H1 (cell line): ENCODE measurements around the gene FBXO46. TPM values are rescaled to one million over a fixed set of nuclear protein-coding genes. Genes with fewer than 3 reads are reported as not detected.

Experiments used
- CTCF ChIA-PET: fragments of 300-600 bp; sonication (Branson Sonifier 250); formaldehyde crosslinking; loops from one replicate; lab custom pipeline; 2021; ENCODE audit not compliant: partially characterized antibody; lab: Charles Lee
- POLR2A ChIA-PET: fragments of 300-600 bp; sonication (Branson Sonifier 250); formaldehyde crosslinking; loops from one replicate; lab custom pipeline; 2021; ENCODE audit warnings: inconsistent platforms; ENCODE audit not compliant: partially characterized antibody; lab: Charles Lee
- DNase-seq, 2 experiments: peaks; one replicate each; pipeline versions ENCODE4 v3.0.0 to v3.0.0-alpha.2; 2010 to 2022; ENCODE audit warnings: low spot score in 2 of 2, low read depth in 1 of 2, mixed read lengths in 1 of 2
- FAIRE-seq: peaks from 2 replicates; lab custom pipeline; 2011; peaks lifted over from hg19 to GRCh38; lab: Jason Lieb, UNC
- H2AFZ ChIP-seq: 2 replicates; pipeline ENCODE4 v1.8.1; 2012; ENCODE audit warnings: low read length, inconsistent platforms
- H2AK5ac ChIP-seq: 2 replicates; pipeline ENCODE4 v1.6.1; 2013; ENCODE audit warnings: low read depth, low read length
- H2BK120ac ChIP-seq: replicated peaks from 2 replicates; pipeline ENCODE3; 2013; ENCODE audit warnings: low read depth, low read length, inconsistent platforms
- H2BK12ac ChIP-seq: 2 replicates; pipeline ENCODE4 v1.6.1; 2013; ENCODE audit warnings: low read depth, low read length
- H2BK15ac ChIP-seq: 2 replicates; pipeline ENCODE4 v1.6.1; 2013; ENCODE audit warnings: low read length
- H2BK20ac ChIP-seq: 2 replicates; pipeline ENCODE4 v1.6.1; 2013; ENCODE audit warnings: low read length
- H2BK5ac ChIP-seq: 2 replicates; pipeline ENCODE4 v1.6.1; 2013; ENCODE audit warnings: low read depth, low read length
- H3K14ac ChIP-seq: 2 replicates; pipeline ENCODE4 v1.6.1; 2013; ENCODE audit warnings: inconsistent platforms; ENCODE audit not compliant: insufficient read length
- H3K18ac ChIP-seq: 2 replicates; pipeline ENCODE4 v1.6.1; 2013; ENCODE audit warnings: low read length; ENCODE audit errors: extremely low read depth
- H3K23ac ChIP-seq: 2 replicates; pipeline ENCODE4 v1.6.1; 2013; ENCODE audit warnings: inconsistent platforms; ENCODE audit not compliant: insufficient read length
- H3K23me2 ChIP-seq: 2 replicates; pipeline ENCODE4 v1.6.1; 2013; ENCODE audit warnings: low read depth, low read length
- H3K27ac ChIP-seq: 2 replicates; pipeline ENCODE4 v1.6.1; 2011; ENCODE audit warnings: low read depth, low read length, inconsistent platforms
- H3K27me3 ChIP-seq, 4 experiments: replicated peaks in 1 of 4; 1 replicate in 1 of 4; 2 replicates in 3 of 4; pipeline versions ENCODE4 v1.6.1 to v1.8.1; 2011 to 2013; ENCODE audit warnings: low read length in 3 of 4, mild to moderate bottlenecking in 3 of 4, inconsistent platforms in 2 of 4, mixed read lengths in 2 of 4, moderate library complexity in 1 of 4; ENCODE audit not compliant: control insufficient read depth in 3 of 4, insufficient read depth in 3 of 4; ENCODE audit errors: extremely low read depth in 1 of 4
- H3K36me3 ChIP-seq, 4 experiments: 2 replicates each; pipeline versions ENCODE4 v1.6.1 to v1.8.1; 2011 to 2013; ENCODE audit warnings: mild to moderate bottlenecking in 4 of 4, low read length in 3 of 4, moderate library complexity in 2 of 4, control low read depth in 1 of 4, inconsistent platforms in 1 of 4; ENCODE audit not compliant: insufficient read depth in 4 of 4, control insufficient read depth in 2 of 4
- H3K4ac ChIP-seq: replicated peaks from 2 replicates; pipeline ENCODE3; 2013; ENCODE audit warnings: low read length, low read depth, mixed read lengths, inconsistent platforms; ENCODE audit not compliant: insufficient read length
- H3K4me1 ChIP-seq, 4 experiments: replicated peaks in 1 of 4; 1 replicate in 1 of 4; 2 replicates in 3 of 4; pipeline versions ENCODE4 v1.6.1 to v1.8.1; 2011 to 2013; ENCODE audit warnings: low read length in 3 of 4, inconsistent platforms in 2 of 4, mixed read lengths in 1 of 4; ENCODE audit not compliant: insufficient read depth in 4 of 4, control insufficient read depth in 3 of 4
- H3K4me2 ChIP-seq, 2 experiments: 2 replicates each; pipeline versions ENCODE4 v1.6.1 to v1.8.1; 2011 to 2013; ENCODE audit warnings: low read depth in 2 of 2, low read length in 2 of 2, control low read depth in 1 of 2, inconsistent platforms in 1 of 2, mild to moderate bottlenecking in 1 of 2; ENCODE audit not compliant: insufficient read depth in 1 of 2
- H3K4me3 ChIP-seq, 4 experiments: fragments of 200-600, 300-600 bp in 1 of 4; sonication (generic), shearing (Covaris generic), sonication (Bioruptor Twin) in 1 of 4; 2 replicates each; pipeline versions ENCODE4 v1.5.1 to v1.8.1; 2011 to 2016; ENCODE audit warnings: low read length in 4 of 4, low read depth in 3 of 4, control low read depth in 2 of 4, inconsistent platforms in 2 of 4, mild to moderate bottlenecking in 2 of 4, mixed read lengths in 1 of 4, moderate library complexity in 1 of 4; ENCODE audit not compliant: insufficient read depth in 2 of 4; ENCODE audit errors: extremely low read depth in 1 of 4
- H3K56ac ChIP-seq: replicated peaks from 2 replicates; pipeline ENCODE3; 2013; ENCODE audit warnings: low read depth, mild to moderate bottlenecking, mixed read lengths, low read length, inconsistent platforms; ENCODE audit not compliant: insufficient read length
- H3K79me1 ChIP-seq: 2 replicates; pipeline ENCODE4 v1.6.1; 2013; ENCODE audit warnings: low read depth, low read length, control low read depth
- H3K79me2 ChIP-seq, 2 experiments: 2 replicates each; pipeline versions ENCODE4 v1.6.1 to v1.8.1; 2012 to 2013; ENCODE audit warnings: low read length in 2 of 2, mild to moderate bottlenecking in 2 of 2, inconsistent platforms in 1 of 2; ENCODE audit not compliant: insufficient read depth in 2 of 2, control insufficient read depth in 1 of 2
- H3K9ac ChIP-seq, 4 experiments: replicated peaks in 1 of 4; 1 replicate in 1 of 4; 2 replicates in 3 of 4; pipeline versions ENCODE4 v1.6.1 to v1.8.1; 2011 to 2013; ENCODE audit warnings: low read depth in 3 of 4, low read length in 3 of 4, control low read depth in 2 of 4, mild to moderate bottlenecking in 2 of 4, moderate library complexity in 2 of 4, inconsistent platforms in 1 of 4; ENCODE audit errors: extremely low read depth in 1 of 4
- H3K9me3 ChIP-seq, 2 experiments: 2 replicates each; pipeline versions ENCODE4 v1.6.1 to v1.8.1; 2012 to 2013; ENCODE audit warnings: mild to moderate bottlenecking in 2 of 2, moderate library complexity in 2 of 2, control low read depth in 1 of 2, inconsistent platforms in 1 of 2, low read depth in 1 of 2, low read length in 1 of 2, mixed read lengths in 1 of 2; ENCODE audit not compliant: insufficient read depth in 2 of 2
- H4K20me1 ChIP-seq, 2 experiments: replicated peaks in 1 of 2; 2 replicates each; pipeline versions ENCODE3 to v1.8.1; 2011 to 2013; ENCODE audit warnings: inconsistent platforms in 2 of 2, low read length in 2 of 2, mild to moderate bottlenecking in 1 of 2; ENCODE audit not compliant: insufficient read depth in 2 of 2, control insufficient read depth in 1 of 2
- H4K5ac ChIP-seq: 2 replicates; pipeline ENCODE4 v1.6.1; 2013; ENCODE audit warnings: low read length, low read depth, mixed read lengths, inconsistent platforms; ENCODE audit not compliant: insufficient read length
- H4K8ac ChIP-seq: 2 replicates; pipeline ENCODE4 v1.8.0; 2013; ENCODE audit warnings: mild to moderate bottlenecking, moderate library complexity, low read length, inconsistent platforms; ENCODE audit not compliant: insufficient read depth; ENCODE audit errors: extremely low read depth
- H4K91ac ChIP-seq: replicated peaks from 2 replicates; pipeline ENCODE3; 2013; ENCODE audit warnings: low read length, mixed read lengths, inconsistent platforms; ENCODE audit not compliant: insufficient read length
- ATF3 ChIP-seq: IDR thresholded peaks from 2 replicates; pipeline ENCODE4 v1.6.1; 2011; ENCODE audit warnings: low read depth, mild to moderate bottlenecking, low read length; ENCODE audit not compliant: insufficient read depth
- CREB1 ChIP-seq: IDR thresholded peaks from 2 replicates; pipeline ENCODE4 v1.6.1; 2012; ENCODE audit warnings: inconsistent platforms
- JUN ChIP-seq: IDR thresholded peaks from 2 replicates; pipeline ENCODE4 v1.6.1; 2011; ENCODE audit warnings: low read depth, mild to moderate bottlenecking, improper control_type of control experiment, low read length
- MAFK ChIP-seq: IDR thresholded peaks from 2 replicates; pipeline ENCODE4 v1.6.1; 2012; ENCODE audit warnings: low read depth, mild to moderate bottlenecking, improper control_type of control experiment, low read length
- NANOG ChIP-seq: IDR thresholded peaks from 2 replicates; pipeline ENCODE4 v1.6.1; 2011; ENCODE audit warnings: low read length, low read depth, mild to moderate bottlenecking, inconsistent platforms; ENCODE audit not compliant: insufficient read depth, poor library complexity, severe bottlenecking
- NRF1 ChIP-seq: IDR thresholded peaks from 2 replicates; pipeline ENCODE4 v1.6.1; 2011; ENCODE audit warnings: mild to moderate bottlenecking, low read depth, low read length, improper control_type of control experiment
- POLR2A ChIP-seq, 2 experiments: IDR thresholded peaks; 1 replicate in 1 of 2; 2 replicates in 1 of 2; pipeline ENCODE4 v1.6.1; 2011; ENCODE audit warnings: low read depth in 2 of 2, low read length in 2 of 2, mild to moderate bottlenecking in 2 of 2; ENCODE audit errors: control extremely low read depth in 1 of 2
- POLR2AphosphoS5 ChIP-seq: IDR thresholded peaks from 2 replicates; pipeline ENCODE4 v1.6.1; 2011; ENCODE audit warnings: low read depth, low read length
- SIRT6 ChIP-seq: IDR thresholded peaks from one replicate; pipeline ENCODE4 v1.7.1; 2012; ENCODE audit warnings: low read length, inconsistent platforms
- SIX5 ChIP-seq: IDR thresholded peaks from 2 replicates; pipeline ENCODE4 v1.6.1; 2011; ENCODE audit warnings: mild to moderate bottlenecking, low read depth, low read length
- SP2 ChIP-seq: IDR thresholded peaks from 2 replicates; pipeline ENCODE4 v1.6.1; 2012; ENCODE audit warnings: mild to moderate bottlenecking, low read length, inconsistent platforms
- SUZ12 ChIP-seq: fragments of 200-600 bp; sonication (generic); IDR thresholded peaks from 2 replicates; pipeline ENCODE4 v1.6.1; 2012; ENCODE audit warnings: mild to moderate bottlenecking, inconsistent platforms, low read length, moderate library complexity, mixed read lengths
- TAF1 ChIP-seq: IDR thresholded peaks from 2 replicates; pipeline ENCODE4 v1.6.1; 2011; ENCODE audit warnings: mild to moderate bottlenecking, low read depth, low read length
- TEAD4 ChIP-seq: IDR thresholded peaks from 2 replicates; pipeline ENCODE4 v1.6.1; 2012; ENCODE audit warnings: low read depth, low read length, inconsistent platforms, mixed read lengths
- YY1 ChIP-seq: IDR thresholded peaks from 2 replicates; pipeline ENCODE4 v1.6.1; 2011; ENCODE audit warnings: low read depth, mild to moderate bottlenecking, low read length
- WGBS, 2 experiments: shearing (Covaris generic) in 1 of 2; methylation state at CpG; one replicate each; pipeline versions ENCODE4 v1.1.6 to v1.1.7; 2013 to 2015; ENCODE audit warnings: low lambda C conversion rate in 2 of 2, mixed read lengths in 2 of 2, inconsistent platforms in 1 of 2, low coverage in 1 of 2, missing lambda C conversion rate in 1 of 2; ENCODE audit not compliant: insufficient replicate concordance in 2 of 2, insufficient coverage in 1 of 2, insufficient read length in 1 of 2; ENCODE audit errors: extremely low coverage in 1 of 2, missing lambda C conversion rate in 1 of 2; 5-methylcytosine and 5-hydroxymethylcytosine counted together
- polyA plus RNA-seq, 7 experiments: library from polyadenylated mRNA; depleted of rRNA in 3 of 7; stranded (reverse) in 5 of 7; unstranded in 2 of 7; fragments of >200 nt in 5 of 7; fragments of 200-250 nt in 2 of 7; gene quantifications; 1 replicate in 5 of 7; 2 replicates in 1 of 7; 4 replicates in 1 of 7; pipeline versions ENCODE4 v1.2.1 to v1.2.3, GENCODE V29; 2011 to 2013; ENCODE audit warnings: missing spikeins in 2 of 7, mixed read lengths in 2 of 7
- total RNA-seq: library from RNA; stranded (reverse); fragmentation: NEBNext Ultra II Directional; extraction: Animal tissue kit (Norgen Biotek cat#: 25700); gene quantifications from 2 replicates; pipeline ENCODE4 v1.2.1, GENCODE V29; 2021

FBXO46 gene
- total and polyA plus RNA-seq, 2 of the 8 experiments (the other 6 are each of a cell fraction or from before 2014, with no cell fraction given) = 11.2 to 38.9 TPM

GRCh38 chr19:45766869-45767346 lies 36.2 kb upstream of the FBXO46 start:
- Histone ChIP-seq H3K56ac (no peak overlapping the region), H3K14ac (no peak overlapping the region), H3K4ac (no peak overlapping the region), H3K79me2 (no peaks in the 10 kb centered on the region), H2BK5ac (no peak overlapping the region), H2AK5ac (no peak overlapping the region), H3K23ac (no peak overlapping the region), H2BK20ac (0 out of 2 replicates have a peak overlapping the region, but pooled peaks have one; percentile 3), H3K18ac (peak overlapping the region; percentile 83), H3K79me1 (no peaks in the 10 kb centered on the region), H4K91ac (no peak overlapping the region), H3K4me1 (peaks cover 7 to 41% (median 31%) of the 10 kb centered on the region in 4 experiments), H4K5ac (peak overlapping the region; percentile 28), H4K8ac (peak overlapping the region; percentile 62; the same call in 1 of the 2 replicates), H2BK15ac (no peak overlapping the region), H3K4me2 (peak overlapping the region; percentile 61 to 94), H3K36me3 (no peaks in the 10 kb centered on the region; a peak in 1 of 8 replicates), H3K9me3 (no peaks in the 10 kb centered on the region), H4K20me1 (peaks cover 0 to 3% of the 10 kb centered on the region in 2 experiments), H3K27ac (no peak overlapping the region), H3K23me2 (peaks cover 28% of the 10 kb centered on the region), H2BK12ac (peak overlapping the region; percentile 19; the same call in 1 of the 2 replicates), H3K27me3 (peaks cover 0 to 2% (median 0%) of the 10 kb centered on the region in 4 experiments; a peak in 1 of 7 replicates), H3K9ac (peak overlapping the region in 2 of 4 experiments; percentile 72 to 78; a peak in 3 of 7 replicates), H2BK120ac (no peak overlapping the region), H3K4me3 (peak overlapping the region; percentile 57 to 89 (median 71)), H2AFZ (no peak overlapping the region)
- no peak for FAIRE-seq
- WGBS, 2 experiments = 57% methylated on average over 21 of the region's 24 CpGs; no CpG with 5 or more reads in 1 of the 2 experiments
- ChIA-PET CTCF (interaction anchor here (0.6 to 2.3 kb wide), 8 partner anchors 8 to 116 kb away, joined by 3 to 16 read pairs (median 3); no protein-coding TSS in a partner anchor), POLR2A (interaction anchor here (0.8 to 16.2 kb wide), 15 partner anchors 8 to 96 kb away, joined by 3 to 284 read pairs (median 5); partner anchors contain the start of genes DMPK, DMWD, FBXO46 and MEIOSIN)
- peak in 1 of 2 experiments; percentile 60 for DNase-seq
- TF ChIP-seq TAF1 = no peak
- TF ChIP-seq POLR2AphosphoS5 = no peak
- TF ChIP-seq SIRT6 = no peak
- no peak for TF ChIP-seq SUZ12
- TF ChIP-seq YY1 = no peak
- TF ChIP-seq NRF1 = no peak
- no peak for TF ChIP-seq POLR2A (IDR thresholded peaks at IDR 0.05; ENCODE audit: control extremely low read depth in 1 of 2, low read depth in 2 of 2, low read length in 2 of 2)
- TF ChIP-seq JUN = no peak
- no peak for TF ChIP-seq TEAD4
- no peak for TF ChIP-seq CREB1
- TF ChIP-seq SIX5 = no peak
- no peak for TF ChIP-seq MAFK
- no peak for TF ChIP-seq ATF3
- TF ChIP-seq NANOG = no peak
- TF ChIP-seq SP2 = no peak
